K562 (cell line): ENCODE measurements around the gene HOXA10. TPM values are rescaled to one million over a fixed set of nuclear protein-coding genes. Genes with fewer than 3 reads are reported as not detected.

ENCODE experiments used
- ATAC-seq: fragments of 200-7000 bp; cut with Tn5 transposase; 3 replicates; pipeline ENCODE4 v1.9.1; 2020; ENCODE audit warnings: moderate library complexity
- BruUV-seq: library from RNA; stranded (reverse); fragments of 400-500 nt; replicated peaks from 2 replicates; lab custom pipeline; 2021; lab: Mats Ljungman, UMichigan
- CTCF ChIA-PET: fragments of 300-600 bp; formaldehyde crosslinking; extraction: SDS; loops from one replicate; lab custom pipeline; 2021; ENCODE audit warnings: low intra/inter-chr PET ratio; lab: Yijun Ruan, JAX
- POLR2A ChIA-PET: fragments of 300-600, 350-650 bp; sonication (Branson Sonifier 250); formaldehyde crosslinking; extraction: SDS; loops from one replicate; lab custom pipeline; 2021; ENCODE audit warnings: antibody characterized with exemption, inconsistent platforms; lab: Yijun Ruan, JAX
- DNase-seq, 4 experiments: peaks; one replicate each; pipeline versions ENCODE4 v3.0.0 to v3.0.0-alpha.2; 2011 to 2018; ENCODE audit warnings: low spot score in 3 of 4, mixed read lengths in 3 of 4; ENCODE audit errors: extremely low read depth in 1 of 4
- FAIRE-seq: peaks from 2 replicates; lab custom pipeline; 2011; peaks lifted over from hg19 to GRCh38; lab: Jason Lieb, UNC
- H2AFZ ChIP-seq: 2 replicates; pipeline ENCODE4 v1.6.0; 2011; ENCODE audit warnings: low read depth, low read length, control low read depth, inconsistent platforms
- H3K27ac ChIP-seq: fragments of 200-600 bp; 3 replicates; pipeline ENCODE4 v1.8.0; 2011; ENCODE audit warnings: low read depth, mild to moderate bottlenecking, control low read depth, inconsistent platforms, low read length, moderate library complexity, mixed read lengths; ENCODE audit errors: extremely low read depth
- H3K27me3 ChIP-seq, 2 experiments: fragments of 300-600 bp in 1 of 2; 2 replicates in 1 of 2; 3 replicates in 1 of 2; pipeline versions ENCODE4 v1.6.0 to v1.8.0; 2011; ENCODE audit warnings: inconsistent platforms in 2 of 2, low read length in 2 of 2, mild to moderate bottlenecking in 1 of 2, mixed read lengths in 1 of 2, moderate library complexity in 1 of 2; ENCODE audit not compliant: control insufficient read depth in 2 of 2, insufficient read depth in 2 of 2
- H3K36me3 ChIP-seq: fragments of 300-600 bp; 3 replicates; pipeline ENCODE4 v1.8.0; 2011; ENCODE audit warnings: mild to moderate bottlenecking, low read length, inconsistent platforms; ENCODE audit not compliant: control insufficient read depth, insufficient read depth
- H3K4me1 ChIP-seq, 2 experiments: fragments of 200-600 bp in 1 of 2; replicated peaks in 1 of 2; 2 replicates in 1 of 2; 3 replicates in 1 of 2; pipeline versions ENCODE4 v1.5.1 to v1.8.0; 2011; ENCODE audit warnings: inconsistent platforms in 2 of 2, low read length in 2 of 2, mild to moderate bottlenecking in 1 of 2, mixed read lengths in 1 of 2, moderate library complexity in 1 of 2; ENCODE audit not compliant: control insufficient read depth in 2 of 2, insufficient read depth in 2 of 2
- H3K4me2 ChIP-seq: 2 replicates; pipeline ENCODE4 v1.6.1; 2011; ENCODE audit warnings: low read length, control low read depth, inconsistent platforms, mixed read lengths; ENCODE audit not compliant: insufficient read depth
- H3K4me3 ChIP-seq: fragments of 200-600 bp; sonication (generic), shearing (Covaris generic); 2 replicates; pipeline ENCODE4 v1.5.1; 2016; ENCODE audit warnings: control low read depth, inconsistent platforms
- H3K79me2 ChIP-seq: fragments of 200-600 bp; 3 replicates; pipeline ENCODE4 v1.8.0; 2011; ENCODE audit warnings: low read length, inconsistent platforms; ENCODE audit not compliant: control insufficient read depth, insufficient read depth
- H3K9ac ChIP-seq, 2 experiments: 2 replicates each; pipeline versions ENCODE4 v1.6.0 to v1.6.1; 2011; ENCODE audit warnings: low read depth in 2 of 2, low read length in 2 of 2, control low read depth in 1 of 2, inconsistent platforms in 1 of 2, mild to moderate bottlenecking in 1 of 2, mixed read lengths in 1 of 2; ENCODE audit not compliant: insufficient read depth in 1 of 2
- H3K9me1 ChIP-seq: one replicate; pipeline ENCODE4 v1.6.0; 2011; ENCODE audit warnings: inconsistent platforms, mild to moderate bottlenecking, low read length, moderate library complexity; ENCODE audit not compliant: control insufficient read depth, insufficient read depth
- H3K9me3 ChIP-seq: replicated peaks from 2 replicates; pipeline ENCODE4 v1.5.1; 2011; ENCODE audit warnings: low read depth, low read length, inconsistent platforms; ENCODE audit not compliant: control insufficient read depth, insufficient read depth
- H4K20me1 ChIP-seq: replicated peaks from 2 replicates; pipeline ENCODE4 v1.6.1; 2011; ENCODE audit warnings: low read length, inconsistent platforms, mixed read lengths; ENCODE audit not compliant: control insufficient read depth, insufficient read depth
- BHLHE40 ChIP-seq: IDR thresholded peaks from 2 replicates; pipeline ENCODE4 v1.6.1; 2011; ENCODE audit warnings: low read length, improper control_type of control experiment
- CREM ChIP-seq: IDR thresholded peaks from 2 replicates; pipeline ENCODE4 v1.6.1; 2014; ENCODE audit warnings: antibody characterized with exemption, low read depth
- KDM5B ChIP-seq: fragments of 200-600 bp; sonication (generic); IDR thresholded peaks from 2 replicates; pipeline ENCODE4 v1.6.1; 2012; ENCODE audit warnings: low read depth, mild to moderate bottlenecking, moderate library complexity, low read length, control low read depth, inconsistent platforms; ENCODE audit not compliant: insufficient replicate concordance
- KLF10 ChIP-seq: fragments of 250-450 bp; sonication (Bioruptor Pico); IDR thresholded peaks from 2 replicates; pipeline ENCODE4 v1.6.1; 2021; ENCODE audit warnings: matching md5 sums
- NFIC ChIP-seq: fragments of 450-650 bp; IDR thresholded peaks from 2 replicates; pipeline ENCODE4 v1.6.1; 2017; ENCODE audit warnings: mild to moderate bottlenecking, inconsistent platforms
- PTRF ChIP-seq: fragments of 450-650 bp; IDR thresholded peaks from 2 replicates; pipeline ENCODE4 v1.6.1; 2016; ENCODE audit warnings: mild to moderate bottlenecking, missing genetic modification characterization, missing compliant biosample characterization
- TBP ChIP-seq: optimal IDR thresholded peaks from 2 replicates; pipeline ENCODE3; 2011; ENCODE audit warnings: low read depth, low read length, improper control_type of control experiment
- ZNF695 ChIP-seq: fragments of 450-650 bp; formaldehyde crosslinking; IDR thresholded peaks from 2 replicates; pipeline ENCODE4 v1.4.0; 2020; ENCODE audit warnings: mild to moderate bottlenecking, moderate library complexity
- WGBS: fragments of 100-300 bp; shearing (Covaris generic); methylation state at CpG from one replicate; pipeline ENCODE4 v1.1.6; 2016; ENCODE audit warnings: low coverage, mixed read lengths; ENCODE audit not compliant: insufficient coverage; ENCODE audit errors: missing lambda C conversion rate; 5-methylcytosine and 5-hydroxymethylcytosine counted together
- in situ Hi-C: fragments of 300-500 bp; cut with MboI; formaldehyde crosslinking; loops from 4 replicates; pipeline ENCODE4 v1.15.0; 2018; ENCODE audit warnings: inconsistent platforms, mixed read lengths
- intact Hi-C: fragments of 100-400 bp; cut with micrococcal nuclease; formaldehyde crosslinking; loops from 2 replicates; pipeline ENCODE4 v1.14.2; 2022
- polyA plus RNA-seq, 8 experiments: library from polyadenylated mRNA; depleted of rRNA in 4 of 8; stranded (reverse) in 5 of 8; unstranded in 3 of 8; fragments of >200 nt; fragmentation: Nextera tagmentation in 2 of 8; fragmentation: Illumina TruSeq in 1 of 8; extraction: Ambion mirVana in 2 of 8; extraction: Trizol in 1 of 8; gene quantifications; 2 replicates each; pipeline versions ENCODE4 v1.2.1 to v1.2.3, GENCODE V29; 2011 to 2014; ENCODE audit warnings: inconsistent platforms in 1 of 8, missing spikeins in 1 of 8
- total RNA-seq, 7 experiments: library from RNA; depleted of rRNA in 6 of 7; stranded (reverse); fragments of >200 nt in 6 of 7; fragmentation: Illumina TruSeq in 2 of 7; extraction: Trizol in 2 of 7; gene quantifications; 2 replicates each; pipeline versions ENCODE4 v1.2.1 to v1.2.3, GENCODE V29; 2011 to 2021; ENCODE audit warnings: low replicate concordance in 1 of 7
- TF ChIP-seq, protein P1 (sequence below), 2 experiments: fragments of 450-650 bp; IDR thresholded peaks; 2 replicates each; pipeline ENCODE4 v1.6.1; 2016; ENCODE audit warnings: mild to moderate bottlenecking in 2 of 2, borderline replicate concordance in 1 of 2, low read depth in 1 of 2, moderate library complexity in 1 of 2
- TF ChIP-seq, protein P2 (sequence below): fragments of 250-450 bp; sonication (Bioruptor Pico); IDR thresholded peaks from 2 replicates; pipeline ENCODE4 v1.8.0; 2022; ENCODE audit warnings: moderate library complexity, mild to moderate bottlenecking, inconsistent platforms
- TF ChIP-seq, protein P3 (sequence below): fragments of 250-450 bp; sonication (Bioruptor Pico); IDR thresholded peaks from 2 replicates; pipeline ENCODE4 v1.5.1; 2021; ENCODE audit warnings: mild to moderate bottlenecking
- TF ChIP-seq, protein P4 (sequence below): fragments of 250-450 bp; sonication (Bioruptor Pico); IDR thresholded peaks from 2 replicates; pipeline ENCODE4 v1.8.0; 2022; ENCODE audit warnings: moderate library complexity, mild to moderate bottlenecking, inconsistent platforms

The HOXA10 gene
- total and polyA plus RNA-seq, 9 of the 15 experiments (the other 6 are each of a cell fraction or from before 2014, with no cell fraction given): not detected

DNA sequence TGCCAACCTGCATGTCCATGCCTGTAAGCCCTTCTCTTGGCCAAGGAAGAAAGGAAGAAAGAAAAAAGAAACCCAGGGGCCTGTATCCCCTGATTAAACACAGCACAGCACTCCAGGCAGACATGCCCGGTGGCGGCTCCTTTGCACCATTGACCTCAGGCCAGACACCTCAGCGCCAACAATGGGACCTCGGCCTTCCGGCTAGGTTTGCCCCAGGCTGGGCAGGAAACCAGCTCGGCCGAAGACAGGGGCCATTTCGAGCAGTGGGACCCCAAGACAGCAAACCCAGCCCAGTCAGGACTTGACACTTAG is 2.8 kb downstream of the HOXA10 start:
- Histone ChIP-seq H3K4me2 (no peak overlapping the region), H2AFZ (no peak overlapping the region), H3K4me3 (no peak overlapping the region), H4K20me1 (no peaks in the 10 kb centered on the region), H3K9me1 (no peaks in the 10 kb centered on the region), H3K27me3 (peaks cover 33 to 73% of the 10 kb centered on the region in 2 experiments), H3K4me1 (peaks cover 0 to 3% of the 10 kb centered on the region in 2 experiments; a peak in 1 of 5 replicates), H3K79me2 (no peaks in the 10 kb centered on the region), H3K9me3 (no peaks in the 10 kb centered on the region), H3K27ac (no peak overlapping the region), H3K9ac (no peak overlapping the region), H3K36me3 (no peaks in the 10 kb centered on the region)
- intact Hi-C loops: no loop called here
- ATAC-seq (no peak), FAIRE-seq (no peak), DNase-seq (no peak)
- CTCF ChIA-PET: no interaction called here
- POLR2A ChIA-PET: no interaction called here
- BruUV-seq: no TSS peak
- in situ Hi-C loops: loop anchor here (25.0 kb wide), 3 partner anchors 659 to 1284 kb away; no protein-coding TSS in a partner anchor
- WGBS: 2% methylated on average over 8 of the region's 8 CpGs
- TF ChIP-seq PTRF (tag) (no peak), ZNF695 (CRISPR knock-in tag) (no peak), CREM (no peak), NFIC (no peak), TBP (no peak), KDM5B (no peak), KLF10 (CRISPR knock-in tag) (no peak), BHLHE40 (no peak)
- TF ChIP-seq, protein P1, sequence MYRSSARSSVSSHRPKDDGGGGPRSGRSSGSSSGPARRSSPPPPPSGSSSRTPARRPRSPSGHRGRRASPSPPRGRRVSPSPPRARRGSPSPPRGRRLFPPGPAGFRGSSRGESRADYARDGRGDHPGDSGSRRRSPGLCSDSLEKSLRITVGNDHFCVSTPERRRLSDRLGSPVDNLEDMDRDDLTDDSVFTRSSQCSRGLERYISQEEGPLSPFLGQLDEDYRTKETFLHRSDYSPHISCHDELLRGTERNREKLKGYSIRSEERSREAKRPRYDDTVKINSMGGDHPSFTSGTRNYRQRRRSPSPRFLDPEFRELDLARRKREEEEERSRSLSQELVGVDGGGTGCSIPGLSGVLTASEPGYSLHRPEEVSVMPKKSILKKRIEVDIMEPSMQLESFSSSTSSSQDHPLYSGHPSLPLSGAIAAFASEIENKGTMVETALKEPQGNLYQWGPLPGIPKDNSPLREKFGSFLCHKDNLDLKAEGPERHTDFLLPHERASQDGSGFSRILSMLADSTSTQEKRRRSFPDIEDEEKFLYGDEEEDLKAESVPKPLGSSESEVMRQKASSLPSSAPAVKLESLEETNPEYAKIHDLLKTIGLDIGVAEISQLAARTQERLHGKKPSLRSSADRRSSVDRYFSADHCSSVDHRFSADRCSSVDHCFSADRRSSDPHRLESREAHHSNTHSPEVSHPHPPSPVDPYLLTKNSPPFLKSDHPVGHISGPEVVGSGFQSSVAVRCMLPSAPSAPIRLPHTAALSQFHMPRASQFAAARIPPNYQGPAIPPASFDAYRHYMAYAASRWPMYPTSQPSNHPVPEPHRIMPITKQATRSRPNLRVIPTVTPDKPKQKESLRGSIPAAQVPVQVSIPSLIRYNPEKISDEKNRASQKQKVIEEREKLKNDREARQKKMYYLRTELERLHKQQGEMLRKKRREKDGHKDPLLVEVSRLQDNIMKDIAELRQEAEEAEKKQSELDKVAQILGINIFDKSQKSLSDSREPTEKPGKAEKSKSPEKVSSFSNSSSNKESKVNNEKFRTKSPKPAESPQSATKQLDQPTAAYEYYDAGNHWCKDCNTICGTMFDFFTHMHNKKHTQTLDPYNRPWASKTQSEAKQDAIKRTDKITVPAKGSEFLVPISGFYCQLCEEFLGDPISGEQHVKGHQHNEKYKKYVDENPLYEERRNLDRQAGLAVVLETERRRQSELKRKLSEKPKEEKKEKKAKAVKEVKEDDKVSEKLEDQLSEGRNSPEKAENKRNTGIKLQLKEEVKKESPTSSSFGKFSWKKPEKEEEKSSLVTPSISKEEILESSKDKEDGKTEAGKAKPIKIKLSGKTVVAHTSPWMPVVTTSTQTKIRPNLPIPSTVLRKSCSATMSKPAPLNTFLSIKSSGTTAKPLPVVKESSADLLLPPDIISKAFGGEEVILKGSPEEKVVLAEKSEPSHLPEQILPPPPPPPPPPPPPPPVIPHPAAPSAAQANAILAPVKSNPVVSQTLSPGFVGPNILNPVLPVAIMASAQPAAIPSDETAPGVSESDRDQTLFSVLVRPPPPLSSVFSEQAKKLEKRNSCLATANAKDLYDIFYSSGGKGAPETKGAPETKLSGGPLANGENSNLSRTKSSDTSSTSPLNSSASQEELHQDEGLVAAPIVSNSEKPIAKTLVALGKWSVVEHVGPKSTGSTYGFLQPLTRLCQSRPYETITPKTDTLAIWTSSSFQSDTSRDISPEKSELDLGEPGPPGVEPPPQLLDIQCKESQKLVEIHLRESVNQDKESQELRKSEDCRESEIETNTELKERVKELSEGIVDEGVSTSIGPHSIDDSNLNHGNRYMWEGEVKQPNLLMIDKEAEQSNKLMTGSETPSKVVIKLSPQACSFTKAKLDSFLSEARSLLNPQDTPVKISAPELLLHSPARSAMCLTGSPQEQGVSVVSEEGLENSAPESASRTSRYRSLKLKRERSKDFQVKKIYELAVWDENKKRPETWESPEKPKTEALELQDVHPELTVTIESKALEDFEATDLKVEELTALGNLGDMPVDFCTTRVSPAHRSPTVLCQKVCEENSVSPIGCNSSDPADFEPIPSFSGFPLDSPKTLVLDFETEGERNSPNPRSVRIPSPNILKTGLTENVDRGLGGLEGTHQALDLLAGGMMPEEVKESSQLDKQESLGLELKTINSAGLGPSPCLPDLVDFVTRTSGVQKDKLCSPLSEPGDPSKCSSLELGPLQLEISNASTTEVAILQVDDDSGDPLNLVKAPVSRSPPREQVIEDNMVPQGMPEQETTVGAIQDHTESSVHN (IDR thresholded peaks at IDR 0.05; ENCODE audit: borderline replicate concordance in 1 of 2, low read depth in 1 of 2): no peak
- TF ChIP-seq, protein P2, sequence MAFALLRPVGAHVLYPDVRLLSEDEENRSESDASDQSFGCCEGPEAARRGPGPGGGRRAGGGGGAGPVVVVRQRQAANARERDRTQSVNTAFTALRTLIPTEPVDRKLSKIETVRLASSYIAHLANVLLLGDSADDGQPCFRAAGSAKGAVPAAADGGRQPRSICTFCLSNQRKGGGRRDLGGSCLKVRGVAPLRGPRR (CRISPR knock-in tag): no peak
- TF ChIP-seq, protein P3, sequence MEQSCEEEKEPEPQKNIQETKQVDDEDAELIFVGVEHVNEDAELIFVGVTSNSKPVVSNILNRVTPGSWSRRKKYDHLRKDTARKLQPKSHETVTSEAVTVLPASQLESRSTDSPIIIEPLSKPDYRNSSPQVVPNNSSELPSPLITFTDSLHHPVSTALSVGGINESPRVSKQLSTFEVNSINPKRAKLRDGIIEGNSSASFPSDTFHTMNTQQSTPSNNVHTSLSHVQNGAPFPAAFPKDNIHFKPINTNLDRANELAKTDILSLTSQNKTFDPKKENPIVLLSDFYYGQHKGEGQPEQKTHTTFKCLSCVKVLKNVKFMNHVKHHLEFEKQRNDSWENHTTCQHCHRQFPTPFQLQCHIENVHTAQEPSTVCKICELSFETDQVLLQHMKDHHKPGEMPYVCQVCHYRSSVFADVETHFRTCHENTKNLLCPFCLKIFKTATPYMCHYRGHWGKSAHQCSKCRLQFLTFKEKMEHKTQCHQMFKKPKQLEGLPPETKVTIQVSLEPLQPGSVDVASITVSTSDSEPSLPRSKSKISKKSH (CRISPR knock-in tag): no peak
- TF ChIP-seq, protein P4, sequence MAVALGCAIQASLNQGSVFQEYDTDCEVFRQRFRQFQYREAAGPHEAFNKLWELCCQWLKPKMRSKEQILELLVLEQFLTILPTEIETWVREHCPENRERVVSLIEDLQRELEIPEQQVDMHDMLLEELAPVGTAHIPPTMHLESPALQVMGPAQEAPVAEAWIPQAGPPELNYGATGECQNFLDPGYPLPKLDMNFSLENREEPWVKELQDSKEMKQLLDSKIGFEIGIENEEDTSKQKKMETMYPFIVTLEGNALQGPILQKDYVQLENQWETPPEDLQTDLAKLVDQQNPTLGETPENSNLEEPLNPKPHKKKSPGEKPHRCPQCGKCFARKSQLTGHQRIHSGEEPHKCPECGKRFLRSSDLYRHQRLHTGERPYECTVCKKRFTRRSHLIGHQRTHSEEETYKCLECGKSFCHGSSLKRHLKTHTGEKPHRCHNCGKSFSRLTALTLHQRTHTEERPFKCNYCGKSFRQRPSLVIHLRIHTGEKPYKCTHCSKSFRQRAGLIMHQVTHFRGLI (CRISPR knock-in tag): no peak
